Right lobe of liver (tissue), 4 donors: ENCODE measurements around the gene ZNF524.

Experiments
- POLR2A ChIP-seq: fragments of 450-650 bp; IDR thresholded peaks from one replicate; pipeline ENCODE4 v1.6.1; 2017; ENCODE audit warnings: antibody characterized with exemption, mild to moderate bottlenecking
- TF ChIP-seq, protein P1 (sequence below), 4 donors: fragments of 200-600 bp in 3 of 4; fragments of 450-650 bp in 1 of 4; IDR thresholded peaks; one replicate each; pipeline versions ENCODE4 v1.5.1 to v1.8.0; 2016 to 2022; ENCODE audit warnings: antibody characterized with exemption in 4 of 4, mild to moderate bottlenecking in 2 of 4
- donor health status: DM: no; HTN: no; CAD: no.
- donor health status: DM: no; HTN: no; CAD: no.
- donor health status: DM: no; HTN: yes; CAD: no.

DNA sequence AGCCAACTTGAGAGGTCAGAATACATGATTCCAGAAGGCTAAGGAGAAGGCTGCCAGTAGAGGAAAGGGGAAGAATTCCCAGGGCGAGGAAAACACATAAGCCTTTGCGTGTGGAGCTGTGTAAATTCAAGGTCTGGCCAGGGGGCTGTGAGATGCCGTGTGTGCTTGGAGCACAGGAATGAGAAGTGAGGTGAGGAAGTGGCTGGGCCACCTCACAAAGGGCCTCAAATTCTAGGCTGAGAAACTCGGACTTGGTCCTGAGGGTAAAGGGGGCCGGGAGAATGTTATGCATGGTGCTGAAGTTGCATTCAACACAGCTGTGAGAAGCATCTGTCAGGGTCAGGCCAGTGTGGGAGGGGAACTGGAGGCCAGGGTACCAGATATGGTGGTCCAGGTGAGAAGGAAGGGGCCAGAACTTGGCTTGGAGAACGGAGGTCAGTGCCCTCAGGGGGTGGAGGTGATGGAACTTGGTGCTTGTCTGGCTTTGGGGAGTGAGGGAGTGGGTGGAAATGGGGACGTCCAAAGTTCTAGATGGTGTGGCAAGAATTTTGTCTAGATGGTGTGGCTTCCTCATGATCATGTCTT, 35.9 kb downstream of the ZNF524 start:
- TF ChIP-seq, protein P1, sequence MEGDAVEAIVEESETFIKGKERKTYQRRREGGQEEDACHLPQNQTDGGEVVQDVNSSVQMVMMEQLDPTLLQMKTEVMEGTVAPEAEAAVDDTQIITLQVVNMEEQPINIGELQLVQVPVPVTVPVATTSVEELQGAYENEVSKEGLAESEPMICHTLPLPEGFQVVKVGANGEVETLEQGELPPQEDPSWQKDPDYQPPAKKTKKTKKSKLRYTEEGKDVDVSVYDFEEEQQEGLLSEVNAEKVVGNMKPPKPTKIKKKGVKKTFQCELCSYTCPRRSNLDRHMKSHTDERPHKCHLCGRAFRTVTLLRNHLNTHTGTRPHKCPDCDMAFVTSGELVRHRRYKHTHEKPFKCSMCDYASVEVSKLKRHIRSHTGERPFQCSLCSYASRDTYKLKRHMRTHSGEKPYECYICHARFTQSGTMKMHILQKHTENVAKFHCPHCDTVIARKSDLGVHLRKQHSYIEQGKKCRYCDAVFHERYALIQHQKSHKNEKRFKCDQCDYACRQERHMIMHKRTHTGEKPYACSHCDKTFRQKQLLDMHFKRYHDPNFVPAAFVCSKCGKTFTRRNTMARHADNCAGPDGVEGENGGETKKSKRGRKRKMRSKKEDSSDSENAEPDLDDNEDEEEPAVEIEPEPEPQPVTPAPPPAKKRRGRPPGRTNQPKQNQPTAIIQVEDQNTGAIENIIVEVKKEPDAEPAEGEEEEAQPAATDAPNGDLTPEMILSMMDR (IDR thresholded peaks at IDR 0.05), result no peak
- TF ChIP-seq POLR2A, result no peak
